A549 (cell line): ENCODE data around the gene IL17A. TPM values are rescaled to one million over a fixed set of nuclear protein-coding genes. Genes with fewer than 3 reads are reported as not detected.

Experiments
- ATAC-seq, 2 experiments: fragments of 200-7000 bp in 1 of 2; fragments of >200 bp in 1 of 2; cut with Nextera tagmentation in 1 of 2; cut with Tn5 transposase in 1 of 2; 3 replicates each; pipeline versions ENCODE4 v1.8.0 to v1.9.1; 2018 to 2020; ENCODE audit warnings: mild to moderate bottlenecking in 1 of 2, moderate library complexity in 1 of 2
- CTCF ChIA-PET: fragments of 300-600 bp; sonication (Branson Sonifier 250); formaldehyde crosslinking; extraction: SDS; loops from one replicate; lab custom pipeline; 2021; ENCODE audit warnings: antibody characterized with exemption, inconsistent platforms; lab: Yijun Ruan, JAX
- POLR2A ChIA-PET: fragments of 350-600 bp; formaldehyde crosslinking; extraction: SDS; loops from one replicate; lab custom pipeline; 2021; ENCODE audit warnings: antibody characterized with exemption, inconsistent platforms; lab: Yijun Ruan, JAX
- DNase-seq, 2 experiments: peaks; one replicate each; pipeline versions ENCODE4 v3.0.0 to v3.0.0-alpha.2; 2011 to 2016; ENCODE audit warnings: low read depth in 1 of 2, low spot score in 1 of 2
- FAIRE-seq: peaks from 2 replicates; lab custom pipeline; 2011; peaks lifted over from hg19 to GRCh38; lab: Jason Lieb, UNC
- H3K27ac ChIP-seq, 2 experiments: fragments of >200 bp; sonication (Bioruptor Twin); formaldehyde crosslinking; 3 replicates each; pipeline ENCODE4 v1.5.1; 2016 to 2017
- H3K4me1 ChIP-seq: fragments of >200 bp; sonication (Bioruptor Twin); formaldehyde crosslinking; 3 replicates; pipeline ENCODE4 v1.6.1; 2016
- H3K4me2 ChIP-seq: fragments of >200 bp; sonication (Bioruptor Twin); formaldehyde crosslinking; 3 replicates; pipeline ENCODE4 v1.6.1; 2016
- H3K4me3 ChIP-seq: fragments of >200 bp; sonication (Bioruptor Twin); formaldehyde crosslinking; 3 replicates; pipeline ENCODE4 v1.5.1; 2016
- H3K9me3 ChIP-seq: fragments of >200 bp; sonication (Bioruptor Twin); formaldehyde crosslinking; 3 replicates; pipeline ENCODE4 v1.6.1; 2016
- BHLHE40 ChIP-seq: IDR thresholded peaks from 2 replicates; pipeline ENCODE4 v1.6.1; 2012; ENCODE audit warnings: low read depth, low read length, inconsistent platforms
- CBX2 ChIP-seq: fragments of 200-600 bp; sonication (generic); IDR thresholded peaks from 2 replicates; pipeline ENCODE4 v1.6.1; 2016; ENCODE audit warnings: low read depth, mild to moderate bottlenecking, borderline replicate concordance
- CEBPB ChIP-seq, 2 experiments: fragments of >200 bp in 1 of 2; sonication (Bioruptor Twin) in 1 of 2; formaldehyde crosslinking in 1 of 2; IDR thresholded peaks; 2 replicates each; pipeline ENCODE4 v1.6.1; 2012 to 2016
- CHD2 ChIP-seq: fragments of 150-350 bp; IDR thresholded peaks from 2 replicates; pipeline ENCODE4 v1.6.1; 2014; ENCODE audit warnings: low read length; ENCODE audit not compliant: partially characterized antibody
- EP300 ChIP-seq, 2 experiments: fragments of >200 bp; sonication (Bioruptor Twin); formaldehyde crosslinking; IDR thresholded peaks; 2 replicates in 1 of 2; 3 replicates in 1 of 2; pipeline ENCODE4 v1.6.1; 2016 to 2017
- ESRRA ChIP-seq: fragments of 150-350 bp; IDR thresholded peaks from 2 replicates; pipeline ENCODE4 v1.6.1; 2014; ENCODE audit warnings: mild to moderate bottlenecking, low read length, borderline replicate concordance
- FOSB ChIP-seq: fragments of 250-450 bp; sonication (Bioruptor Pico); IDR thresholded peaks from 2 replicates; pipeline ENCODE4 v1.5.0; 2020; ENCODE audit warnings: mild to moderate bottlenecking, moderate library complexity
- FOXS1 ChIP-seq: fragments of 250-450 bp; sonication (Bioruptor Pico); IDR thresholded peaks from 2 replicates; pipeline ENCODE4 v1.5.0; 2020; ENCODE audit warnings: mild to moderate bottlenecking, moderate library complexity
- HDAC2 ChIP-seq: fragments of 200-600 bp; sonication (generic); IDR thresholded peaks from 2 replicates; pipeline ENCODE4 v1.6.1; 2016
- HOXB5 ChIP-seq: fragments of 250-450 bp; sonication (Bioruptor Pico); IDR thresholded peaks from 2 replicates; pipeline ENCODE4 v1.5.0; 2020; ENCODE audit warnings: mild to moderate bottlenecking, moderate library complexity
- JUNB ChIP-seq: fragments of >200 bp; sonication (Bioruptor Twin); formaldehyde crosslinking; IDR thresholded peaks from 2 replicates; pipeline ENCODE4 v1.6.1; 2016
- KDM5A ChIP-seq: fragments of 200-600 bp; sonication (generic); IDR thresholded peaks from 2 replicates; pipeline ENCODE4 v1.6.1; 2016; ENCODE audit warnings: antibody characterized with exemption, mild to moderate bottlenecking
- MAZ ChIP-seq: fragments of 150-350 bp; IDR thresholded peaks from 2 replicates; pipeline ENCODE4 v1.6.1; 2014; ENCODE audit warnings: antibody characterized with exemption, low read depth, low read length, borderline replicate concordance
- MYC ChIP-seq: IDR thresholded peaks from 2 replicates; pipeline ENCODE4 v1.6.1; 2012; ENCODE audit warnings: mild to moderate bottlenecking, inconsistent platforms, low read length, improper control_type of control experiment, borderline replicate concordance
- NFE2L2 ChIP-seq: fragments of 150-350 bp; conservative IDR thresholded peaks from 2 replicates; pipeline ENCODE4 v1.6.1; 2014; ENCODE audit warnings: low read length
- NPAS2 ChIP-seq: fragments of 250-450 bp; sonication (Bioruptor Pico); IDR thresholded peaks from 2 replicates; pipeline ENCODE4 v1.8.0; 2022; ENCODE audit warnings: mild to moderate bottlenecking, moderate library complexity, borderline replicate concordance
- POLR2A ChIP-seq: IDR thresholded peaks from 2 replicates; pipeline ENCODE4 v1.6.1; 2012; ENCODE audit warnings: mild to moderate bottlenecking, low read length
- POLR2AphosphoS2 ChIP-seq: conservative IDR thresholded peaks from 2 replicates; pipeline ENCODE4 v1.6.1; 2012; ENCODE audit warnings: low read length, improper control_type of control experiment, inconsistent platforms
- RCOR1 ChIP-seq: fragments of 150-350 bp; IDR thresholded peaks from 2 replicates; pipeline ENCODE4 v1.6.1; 2014; ENCODE audit warnings: antibody characterized with exemption, low read length, low read depth
- ZC3H11A ChIP-seq: fragments of 450-650 bp; IDR thresholded peaks from 2 replicates; pipeline ENCODE4 v1.6.1; 2014; ENCODE audit warnings: antibody characterized with exemption, mild to moderate bottlenecking
- ZFP36 ChIP-seq: fragments of 450-650 bp; IDR thresholded peaks from 2 replicates; pipeline ENCODE4 v1.6.1; 2014; ENCODE audit warnings: borderline replicate concordance; ENCODE audit not compliant: partially characterized antibody
- WGBS: methylation state at CpG from one replicate; pipeline ENCODE4 v1.1.6; 2017; ENCODE audit errors: missing lambda C conversion rate; 5-methylcytosine and 5-hydroxymethylcytosine counted together
- polyA plus RNA-seq, 4 experiments: library from polyadenylated mRNA; depleted of rRNA in 3 of 4; stranded (reverse); fragments of >200 nt; fragmentation: RNase III in 1 of 4; extraction: RNeasy Plus Mini Kit Qiagen cat#74134 plus additional on column Dnase treatment in 1 of 4; gene quantifications; 2 replicates in 3 of 4; 3 replicates in 1 of 4; pipeline ENCODE4 v1.2.3, GENCODE V29; 2011 to 2017
- TF ChIP-seq, protein P1 (sequence below): fragments of >200 bp; sonication (Bioruptor Twin); formaldehyde crosslinking; IDR thresholded peaks from 2 replicates; pipeline ENCODE4 v1.6.1; 2016
- TF ChIP-seq, protein P2 (sequence below): IDR thresholded peaks from 2 replicates; pipeline ENCODE4 v1.6.1; 2012
- TF ChIP-seq, protein P3 (sequence below): fragments of 250-450 bp; sonication (Bioruptor Pico); IDR thresholded peaks from 2 replicates; pipeline ENCODE4 v1.5.0; 2021; ENCODE audit warnings: mild to moderate bottlenecking, moderate library complexity, borderline replicate concordance

The IL17A gene
- polyA plus RNA-seq, 2 of the 4 experiments (the other 2 are of a cell fraction): not detected

DNA sequence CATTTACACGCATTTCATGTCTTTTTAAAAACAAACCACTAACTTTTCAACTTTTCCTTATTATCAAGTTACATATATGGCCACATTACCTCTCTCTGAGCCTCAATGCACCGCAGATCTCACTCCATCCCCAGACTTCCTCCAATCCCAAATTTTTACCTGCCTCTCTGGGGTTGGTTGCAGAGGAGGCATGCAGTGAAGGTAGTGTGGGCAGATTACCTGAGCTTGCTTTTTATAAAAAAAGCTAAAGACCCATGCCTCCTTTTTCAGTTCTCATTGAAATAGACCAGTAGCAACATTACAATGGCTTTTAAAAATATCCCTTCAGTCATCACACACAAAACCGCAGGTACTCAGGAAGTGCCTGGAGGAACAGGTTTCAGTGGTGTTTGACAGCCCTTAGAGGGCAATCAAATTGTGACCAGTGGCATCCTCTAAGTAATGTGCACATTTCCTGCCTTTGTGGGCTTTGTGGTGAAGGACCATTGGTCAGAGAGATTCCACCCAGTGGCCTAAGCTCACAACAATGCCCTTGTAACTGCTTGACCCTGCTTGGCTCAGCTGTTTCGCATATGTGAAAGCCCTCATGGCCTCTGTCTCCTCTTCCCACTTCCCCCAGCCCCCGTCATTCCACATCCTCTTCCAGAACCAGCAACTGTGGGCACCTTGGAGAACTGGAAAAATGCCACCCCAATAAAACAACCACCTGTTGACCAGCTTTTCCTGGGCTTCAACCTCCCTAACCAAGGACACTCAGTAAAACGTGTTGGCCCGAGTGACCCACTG lies 30.2 kb upstream of the IL17A start:
- POLR2A ChIA-PET: no interaction called here
- Histone ChIP-seq H3K4me1 (no peaks in the 10 kb centered on the region), H3K4me2 (no peak overlapping the region), H3K27ac (no peak overlapping the region), H3K4me3 (no peak overlapping the region), H3K9me3 (no peaks in the 10 kb centered on the region)
- ATAC-seq (no peak), FAIRE-seq (no peak), DNase-seq (no peak)
- WGBS: 33% methylated on average over 7 of the region's 7 CpGs
- no peak for TF ChIP-seq FOXS1
- no peak for TF ChIP-seq NPAS2 (CRISPR knock-in tag)
- TF ChIP-seq, protein P1, sequence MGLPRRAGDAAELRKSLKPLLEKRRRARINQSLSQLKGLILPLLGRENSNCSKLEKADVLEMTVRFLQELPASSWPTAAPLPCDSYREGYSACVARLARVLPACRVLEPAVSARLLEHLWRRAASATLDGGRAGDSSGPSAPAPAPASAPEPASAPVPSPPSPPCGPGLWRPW: no peak
- CTCF ChIA-PET: interaction anchor here (0.9 to 2.7 kb wide), 2 partner anchors 16 to 78 kb away, joined by 3 to 8 read pairs; no protein-coding TSS in a partner anchor

DNA sequence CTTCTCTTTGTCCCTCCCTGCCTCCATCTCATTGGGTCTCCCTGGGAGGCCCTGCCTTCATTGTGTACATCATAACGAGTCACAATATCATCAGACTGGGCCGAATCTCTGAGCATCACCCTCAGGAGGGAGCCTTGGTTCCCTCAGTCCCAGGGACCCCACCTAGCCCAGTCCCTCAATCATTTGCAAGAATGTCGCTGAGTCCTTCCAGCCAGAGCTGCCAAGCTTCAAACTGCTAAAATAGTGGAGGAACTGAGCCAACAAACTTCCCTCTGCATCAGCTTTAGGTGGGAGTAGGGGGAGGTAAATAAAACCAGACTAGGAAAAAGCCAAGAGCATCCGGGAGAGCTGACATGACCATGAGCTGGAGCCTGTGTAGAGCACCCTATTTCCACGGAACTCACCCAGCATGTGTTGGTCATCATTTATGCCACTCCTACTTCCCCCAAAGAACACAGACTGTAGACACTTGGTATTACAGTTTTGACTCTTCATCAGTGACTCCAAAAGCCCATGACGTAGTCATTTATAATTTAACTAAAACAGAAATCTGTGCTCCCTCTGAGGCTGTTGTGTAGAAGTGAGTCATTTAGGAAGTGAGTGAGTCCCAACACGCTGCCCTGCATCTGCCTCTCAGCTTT lies 28.8 kb upstream of the IL17A start:
- TF ChIP-seq FOSB (CRISPR knock-in tag): no peak
- TF ChIP-seq MAZ: no peak
- Histone ChIP-seq H3K9me3 (no peaks in the 10 kb centered on the region), H3K4me2 (no peak overlapping the region), H3K27ac (no peak overlapping the region), H3K4me3 (no peak overlapping the region), H3K4me1 (no peaks in the 10 kb centered on the region)
- 15% methylated on average over 7 of the region's 7 CpGs for WGBS
- ChIA-PET CTCF (interaction anchor here (0.8 to 2.7 kb wide), 2 partner anchors 8 to 77 kb away, joined by 3 to 8 read pairs; no protein-coding TSS in a partner anchor), POLR2A (no interaction called here)
- ATAC-seq (no peak), DNase-seq (no peak), FAIRE-seq (no peak)

DNA sequence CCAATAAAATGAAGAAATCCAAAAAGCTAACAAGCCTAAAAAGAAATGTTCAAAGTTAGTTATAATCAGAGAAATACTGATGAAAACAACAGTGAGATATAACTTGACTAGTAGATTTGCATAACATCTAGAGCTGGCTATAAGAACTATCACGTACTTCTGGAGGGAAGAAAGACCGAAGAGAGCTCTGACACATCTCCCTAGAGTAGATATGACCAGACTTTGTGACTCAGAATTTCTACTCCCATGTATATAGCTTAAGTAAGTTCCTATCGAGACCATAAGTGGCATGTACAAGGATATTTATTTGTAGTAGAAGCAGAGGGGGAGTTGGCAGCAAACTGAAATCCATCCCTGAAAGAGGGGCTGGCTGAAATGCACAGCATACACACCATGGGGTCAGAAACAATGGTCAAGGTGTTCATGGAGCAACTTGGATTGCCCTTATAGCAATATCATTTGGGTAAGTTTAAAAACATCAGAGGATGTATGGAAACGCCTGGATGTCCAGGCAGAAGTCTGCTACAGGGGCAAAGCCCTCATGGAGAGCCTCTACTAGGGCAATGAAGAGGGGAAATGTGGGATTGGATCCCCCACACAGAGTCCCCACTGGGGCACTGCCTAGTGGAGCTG lies 25.6 kb upstream of the IL17A start:
- Histone ChIP-seq H3K4me3 (no peak overlapping the region), H3K4me1 (no peaks in the 10 kb centered on the region), H3K4me2 (no peak overlapping the region), H3K27ac (no peak overlapping the region), H3K9me3 (no peaks in the 10 kb centered on the region)
- FAIRE-seq: no peak
- no peak for ATAC-seq
- POLR2A ChIA-PET: no interaction called here
- WGBS: 0% methylated on average over 4 of the region's 4 CpGs
- CTCF ChIA-PET: interaction anchor here (0.7 to 1.5 kb wide), 4 partner anchors 13 to 103 kb away, joined by 3 to 6 read pairs (median 4); partner anchors contain the start of gene IL17F
- no peak for DNase-seq
- TF ChIP-seq BHLHE40: no peak
- TF ChIP-seq NFE2L2: no peak
- TF ChIP-seq ESRRA: no peak
- no peak for TF ChIP-seq CHD2
- no peak for TF ChIP-seq HOXB5 (CRISPR knock-in tag)
- TF ChIP-seq HDAC2: no peak
- TF ChIP-seq, protein P2, sequence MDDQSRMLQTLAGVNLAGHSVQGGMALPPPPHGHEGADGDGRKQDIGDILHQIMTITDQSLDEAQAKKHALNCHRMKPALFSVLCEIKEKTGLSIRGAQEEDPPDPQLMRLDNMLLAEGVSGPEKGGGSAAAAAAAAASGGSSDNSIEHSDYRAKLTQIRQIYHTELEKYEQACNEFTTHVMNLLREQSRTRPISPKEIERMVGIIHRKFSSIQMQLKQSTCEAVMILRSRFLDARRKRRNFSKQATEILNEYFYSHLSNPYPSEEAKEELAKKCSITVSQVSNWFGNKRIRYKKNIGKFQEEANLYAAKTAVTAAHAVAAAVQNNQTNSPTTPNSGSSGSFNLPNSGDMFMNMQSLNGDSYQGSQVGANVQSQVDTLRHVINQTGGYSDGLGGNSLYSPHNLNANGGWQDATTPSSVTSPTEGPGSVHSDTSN: no peak
- TF ChIP-seq CEBPB (IDR thresholded peaks at IDR 0.05): no peak
- TF ChIP-seq NPAS2 (CRISPR knock-in tag): no peak
- no peak for TF ChIP-seq JUNB

DNA sequence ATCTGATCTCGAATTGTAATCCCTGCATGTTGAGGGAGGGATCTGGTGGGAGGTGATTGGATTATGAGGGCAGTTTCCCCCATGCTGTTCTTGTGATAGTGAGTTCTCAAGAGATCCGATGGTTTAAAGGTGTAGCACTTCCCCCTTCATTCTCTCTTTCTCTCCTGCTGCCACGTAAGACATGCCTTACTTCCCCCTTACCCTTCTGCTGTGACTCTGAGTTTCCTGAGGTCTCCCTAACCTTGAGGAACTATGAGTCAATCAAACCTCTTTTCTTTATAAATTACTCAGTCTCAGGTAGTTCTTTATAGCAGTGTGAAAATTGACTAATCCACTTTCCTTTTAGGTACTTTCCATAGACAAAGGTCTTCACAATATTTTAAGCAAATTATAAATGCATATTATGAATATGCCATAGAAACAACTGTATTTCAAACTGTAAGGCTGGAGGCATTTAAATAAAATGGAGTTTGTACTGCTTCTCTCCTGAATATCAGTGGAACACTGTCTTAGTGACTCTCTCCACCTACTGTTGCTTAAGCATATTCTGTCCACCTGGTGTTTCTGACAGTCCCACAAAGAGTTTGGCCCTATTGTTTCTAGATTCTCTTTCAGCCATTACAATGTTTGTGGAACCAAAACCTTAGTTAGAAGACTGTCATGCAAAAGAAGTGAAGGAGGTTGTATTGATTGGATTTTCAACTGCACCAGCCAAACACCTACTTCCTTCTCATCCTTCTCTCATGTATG lies 24.3 kb upstream of the IL17A start:
- no peak overlapping the region for H3K27ac ChIP-seq
- CTCF ChIA-PET: interaction anchor here (0.7 to 2.1 kb wide), 9 partner anchors 13 to 114 kb away, joined by 3 to 10 read pairs (median 5); partner anchors contain the start of gene IL17F
- no peak for ATAC-seq
- no peak for DNase-seq
- 2% methylated on average over 3 of the region's 3 CpGs for WGBS
- no peak for FAIRE-seq
- H3K9me3 ChIP-seq: no peaks in the 10 kb centered on the region
- no peak overlapping the region for H3K4me2 ChIP-seq
- POLR2A ChIA-PET: no interaction called here
- TF ChIP-seq CBX2: no peak
- no peak for TF ChIP-seq FOSB (CRISPR knock-in tag)
- no peak for TF ChIP-seq NPAS2 (CRISPR knock-in tag)
- no peak for TF ChIP-seq ZFP36
- TF ChIP-seq RCOR1: no peak
- no peak for TF ChIP-seq MYC
- no peak for TF ChIP-seq ESRRA
- no peak for TF ChIP-seq ZC3H11A
- no peak for TF ChIP-seq POLR2A
- TF ChIP-seq JUNB: no peak
- no peak for TF ChIP-seq KDM5A
- no peak for TF ChIP-seq POLR2AphosphoS2
- TF ChIP-seq EP300 (IDR thresholded peaks at IDR 0.05): no peak
- TF ChIP-seq, protein P3, sequence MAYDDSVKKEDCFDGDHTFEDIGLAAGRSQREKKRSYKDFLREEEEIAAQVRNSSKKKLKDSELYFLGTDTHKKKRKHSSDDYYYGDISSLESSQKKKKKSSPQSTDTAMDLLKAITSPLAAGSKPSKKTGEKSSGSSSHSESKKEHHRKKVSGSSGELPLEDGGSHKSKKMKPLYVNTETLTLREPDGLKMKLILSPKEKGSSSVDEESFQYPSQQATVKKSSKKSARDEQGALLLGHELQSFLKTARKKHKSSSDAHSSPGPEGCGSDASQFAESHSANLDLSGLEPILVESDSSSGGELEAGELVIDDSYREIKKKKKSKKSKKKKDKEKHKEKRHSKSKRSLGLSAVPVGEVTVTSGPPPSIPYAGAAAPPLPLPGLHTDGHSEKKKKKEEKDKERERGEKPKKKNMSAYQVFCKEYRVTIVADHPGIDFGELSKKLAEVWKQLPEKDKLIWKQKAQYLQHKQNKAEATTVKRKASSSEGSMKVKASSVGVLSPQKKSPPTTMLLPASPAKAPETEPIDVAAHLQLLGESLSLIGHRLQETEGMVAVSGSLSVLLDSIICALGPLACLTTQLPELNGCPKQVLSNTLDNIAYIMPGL (CRISPR knock-in tag): no peak
- H3K4me3 ChIP-seq: no peak overlapping the region
- no peaks in the 10 kb centered on the region for H3K4me1 ChIP-seq
